IMR-90 (cell line): ENCODE data around the gene EIF1B. TPM values are rescaled to one million over a fixed set of nuclear protein-coding genes. Genes with fewer than 3 reads are reported as not detected.

Source experiments
- ATAC-seq: fragments of 200-7000 bp; cut with Tn5 transposase; 2 replicates; pipeline ENCODE4 v1.9.1; 2020; ENCODE audit warnings: low read depth, mild to moderate bottlenecking, moderate library complexity
- BruUV-seq: library from RNA; stranded (reverse); fragments of 400-500 nt; replicated peaks from 2 replicates; lab custom pipeline; 2021; lab: Mats Ljungman, UMichigan
- CTCF ChIA-PET: fragments of 300-600 bp; formaldehyde crosslinking; extraction: SDS; loops from one replicate; lab custom pipeline; 2021; ENCODE audit warnings: antibody characterized with exemption; lab: Yijun Ruan, JAX
- POLR2A ChIA-PET: fragments of 300-600 bp; sonication (Branson Sonifier 250); formaldehyde crosslinking; loops from one replicate; lab custom pipeline; 2022; ENCODE audit warnings: antibody characterized with exemption; ENCODE audit not compliant: unreplicated experiment; lab: Charles Lee
- DNase-seq: peaks from one replicate; pipeline ENCODE4 v3.0.0; 2013
- H2AFZ ChIP-seq: replicated peaks from 2 replicates; pipeline ENCODE3; 2013; ENCODE audit warnings: low read length, mild to moderate bottlenecking; ENCODE audit not compliant: poor library complexity
- H2AK5ac ChIP-seq: 2 replicates; pipeline ENCODE4 v1.6.1; 2013; ENCODE audit warnings: low read depth, low read length, inconsistent platforms
- H2AK9ac ChIP-seq: replicated peaks from 2 replicates; pipeline ENCODE3; 2013; ENCODE audit warnings: mild to moderate bottlenecking, low read depth, low read length, moderate library complexity; ENCODE audit not compliant: poor library complexity
- H2BK120ac ChIP-seq: 2 replicates; pipeline ENCODE4 v1.6.1; 2013; ENCODE audit warnings: low read depth, low read length, inconsistent platforms
- H2BK15ac ChIP-seq: 3 replicates; pipeline ENCODE4 v1.6.1; 2013; ENCODE audit warnings: low read depth, low read length, inconsistent platforms
- H2BK20ac ChIP-seq: 2 replicates; pipeline ENCODE4 v1.6.1; 2013; ENCODE audit warnings: low read depth, mild to moderate bottlenecking, inconsistent platforms, low read length, moderate library complexity
- H2BK5ac ChIP-seq: 2 replicates; pipeline ENCODE4 v1.6.1; 2013; ENCODE audit warnings: mild to moderate bottlenecking, low read depth, low read length, inconsistent platforms; ENCODE audit not compliant: poor library complexity, severe bottlenecking
- H3K14ac ChIP-seq: replicated peaks from 2 replicates; pipeline ENCODE4 v1.6.1; 2013; ENCODE audit warnings: low read depth, low read length, inconsistent platforms
- H3K18ac ChIP-seq: 2 replicates; pipeline ENCODE4 v1.6.1; 2013; ENCODE audit warnings: low read depth, low read length, control low read depth
- H3K23ac ChIP-seq: 2 replicates; pipeline ENCODE4 v1.6.1; 2013; ENCODE audit warnings: low read depth, low read length, inconsistent platforms
- H3K27ac ChIP-seq: 2 replicates; pipeline ENCODE4 v1.5.1; 2013; ENCODE audit warnings: mild to moderate bottlenecking, control low read depth, low read length; ENCODE audit not compliant: insufficient read depth
- H3K27me3 ChIP-seq: 2 replicates; pipeline ENCODE4 v1.6.1; 2013; ENCODE audit warnings: low read length; ENCODE audit not compliant: control insufficient read depth, insufficient read depth
- H3K36me3 ChIP-seq: 2 replicates; pipeline ENCODE4 v1.6.1; 2013; ENCODE audit warnings: low read length, mixed read lengths; ENCODE audit not compliant: control insufficient read depth, insufficient read depth
- H3K4ac ChIP-seq: 2 replicates; pipeline ENCODE4 v1.6.1; 2013; ENCODE audit warnings: low read depth, low read length, inconsistent platforms
- H3K4me1 ChIP-seq: 2 replicates; pipeline ENCODE4 v1.6.1; 2013; ENCODE audit warnings: low read length, mixed read lengths; ENCODE audit not compliant: control insufficient read depth, insufficient read depth
- H3K4me2 ChIP-seq: 2 replicates; pipeline ENCODE4 v1.6.1; 2013; ENCODE audit warnings: low read depth, mild to moderate bottlenecking, control low read depth, low read length, moderate library complexity
- H3K4me3 ChIP-seq: 2 replicates; pipeline ENCODE4 v1.5.1; 2013; ENCODE audit warnings: low read depth, mild to moderate bottlenecking, control low read depth, low read length, moderate library complexity; ENCODE audit not compliant: insufficient read depth
- H3K56ac ChIP-seq: 2 replicates; pipeline ENCODE4 v1.6.1; 2013; ENCODE audit warnings: low read length, inconsistent platforms; ENCODE audit not compliant: insufficient read depth; ENCODE audit errors: extremely low read depth
- H3K79me1 ChIP-seq, 2 experiments: 2 replicates each; pipeline ENCODE4 v1.6.1; 2013; ENCODE audit warnings: low read length in 2 of 2, inconsistent platforms in 1 of 2, low read depth in 1 of 2
- H3K9ac ChIP-seq: 2 replicates; pipeline ENCODE4 v1.6.1; 2013; ENCODE audit warnings: low read depth, low read length, control low read depth
- H3K9me1 ChIP-seq: 2 replicates; pipeline ENCODE4 v1.6.1; 2013; ENCODE audit warnings: low read length, inconsistent platforms; ENCODE audit not compliant: insufficient read depth
- H3K9me3 ChIP-seq: 2 replicates; pipeline ENCODE4 v1.6.1; 2013; ENCODE audit warnings: low read length; ENCODE audit not compliant: control insufficient read depth, insufficient read depth
- H4K20me1 ChIP-seq: 2 replicates; pipeline ENCODE4 v1.6.1; 2013; ENCODE audit warnings: low read length, inconsistent platforms; ENCODE audit not compliant: insufficient read depth
- H4K5ac ChIP-seq: 2 replicates; pipeline ENCODE4 v1.6.1; 2013; ENCODE audit warnings: mild to moderate bottlenecking, low read depth, low read length, control low read depth
- H4K8ac ChIP-seq, 2 experiments: 2 replicates each; pipeline ENCODE4 v1.6.1; 2013; ENCODE audit warnings: low read depth in 2 of 2, low read length in 2 of 2, control low read depth in 1 of 2, inconsistent platforms in 1 of 2
- H4K91ac ChIP-seq: 2 replicates; pipeline ENCODE4 v1.6.1; 2013; ENCODE audit warnings: low read depth, low read length, inconsistent platforms; ENCODE audit not compliant: insufficient read depth
- CHD1 ChIP-seq: IDR thresholded peaks from 2 replicates; pipeline ENCODE4 v1.6.1; 2012; ENCODE audit warnings: low read depth, low read length, improper control_type of control experiment
- CTCF ChIP-seq: conservative IDR thresholded peaks from 2 replicates; pipeline ENCODE4 v1.5.1; 2012; ENCODE audit warnings: mild to moderate bottlenecking, low read depth, low read length, improper control_type of control experiment
- FOS ChIP-seq: fragments of 150-350 bp; IDR thresholded peaks from 2 replicates; pipeline ENCODE4 v1.6.1; 2016; ENCODE audit warnings: low read depth, low read length
- USF2 ChIP-seq: fragments of 150-350 bp; IDR thresholded peaks from 2 replicates; pipeline ENCODE4 v1.6.1; 2017; ENCODE audit warnings: mild to moderate bottlenecking, antibody characterized with exemption, low read length, low read depth
- WGBS, 2 experiments: methylation state at CpG; one replicate each; pipeline versions ENCODE4 v1.1.5 to v1.1.7; 2013; ENCODE audit warnings: missing lambda C conversion rate in 2 of 2; ENCODE audit not compliant: insufficient read length in 1 of 2; ENCODE audit errors: extremely low coverage in 2 of 2; 5-methylcytosine and 5-hydroxymethylcytosine counted together
- dilution Hi-C: fragments of 300-500 bp; cut with HindIII; formaldehyde crosslinking; loops from one replicate; pipeline ENCODE4 v1.14.3; 2018; ENCODE audit warnings: low sequenced_read_pairs; ENCODE audit not compliant: unreplicated experiment
- in situ Hi-C: fragments of 300-500 bp; cut with MboI; formaldehyde crosslinking; loops from 3 replicates; pipeline ENCODE4 v1.14.3; 2019; ENCODE audit warnings: low sequenced_read_pairs, inconsistent platforms, mixed read lengths
- intact Hi-C: fragments of 100-400 bp; cut with micrococcal nuclease; formaldehyde crosslinking; loops from 2 replicates; pipeline ENCODE4 v1.10.0; 2022
- polyA plus RNA-seq, 3 experiments: library from polyadenylated mRNA; depleted of rRNA; stranded (reverse); fragments of >200 nt; gene quantifications; 2 replicates each; pipeline ENCODE4 v1.2.3, GENCODE V29; 2012; ENCODE audit warnings: low replicate concordance in 1 of 3
- total RNA-seq: library from RNA; depleted of rRNA; stranded (reverse); fragments of >200 nt; gene quantifications from 2 replicates; pipeline ENCODE4 v1.2.3, GENCODE V29; 2012

Gene EIF1B
- total and polyA plus RNA-seq, 2 of the 4 experiments (the other 2 are of a cell fraction) = 11.3 to 25.9 TPM

- no TSS peak for BruUV-seq
- H4K91ac ChIP-seq = no peak overlapping the region
- H4K5ac ChIP-seq = no peak overlapping the region
- dilution Hi-C loops (no loop called here), in situ Hi-C loops (no loop called here), intact Hi-C loops (loop anchor here (5.0 to 10.0 kb wide), 2 partner anchors 140 to 678 kb away; no protein-coding TSS in a partner anchor)
- ChIA-PET CTCF (interaction anchor here (2.5 kb wide), 1 partner anchor 121 kb away, joined by 14 read pairs; no protein-coding TSS in a partner anchor), POLR2A (no interaction called here)
- TF ChIP-seq CHD1 = no peak
- no peak for TF ChIP-seq FOS
- no peak for TF ChIP-seq CTCF
- no peak for TF ChIP-seq USF2
- no peak overlapping the region for H2AK9ac ChIP-seq
- H3K9ac ChIP-seq = no peak overlapping the region
- no peak overlapping the region for H3K4me2 ChIP-seq
- H3K4me1 ChIP-seq = 0 out of 2 replicates have a peak, but pooled peaks cover 2% of the 10 kb centered on the region
- no peaks in the 10 kb centered on the region for H4K20me1 ChIP-seq
- H3K56ac ChIP-seq = no peak overlapping the region
- H3K36me3 ChIP-seq = peaks cover 12% of the 10 kb centered on the region
- WGBS, 2 experiments = no CpG with 5 or more reads among the region's 2 CpGs
- no peak overlapping the region for H3K18ac ChIP-seq
- H2AK5ac ChIP-seq = no peak overlapping the region
- DNase-seq = peak; percentile 16
- H3K14ac ChIP-seq = no peak overlapping the region
- H2BK5ac ChIP-seq = no peak overlapping the region
- no peak overlapping the region for H3K4me3 ChIP-seq
- no peak overlapping the region for H2BK120ac ChIP-seq
- no peak overlapping the region for H2BK15ac ChIP-seq
- H3K9me3 ChIP-seq = no peaks in the 10 kb centered on the region
- H3K23ac ChIP-seq = no peak overlapping the region
- no peaks in the 10 kb centered on the region for H3K27me3 ChIP-seq
- H3K79me1 ChIP-seq = peaks cover 4 to 20% of the 10 kb centered on the region in 2 experiments; a peak in 3 of 4 replicates
- ATAC-seq = no peak
- H3K9me1 ChIP-seq = peaks cover 10% of the 10 kb centered on the region
- H3K27ac ChIP-seq = no peak overlapping the region
- no peak overlapping the region for H4K8ac ChIP-seq
- H3K4ac ChIP-seq = no peak overlapping the region
- H2AFZ ChIP-seq = no peak overlapping the region
- H2BK20ac ChIP-seq = no peak overlapping the region
Measured at GRCh38 chr3:40312661-40313226, 3.2 kb downstream of the EIF1B start.
